K562 (cell line): Measurements from ENCODE around the gene SLAMF6. TPM values are rescaled to one million over a fixed set of nuclear protein-coding genes. Genes with fewer than 3 reads are reported as not detected.
"Not testable (repeated sequence)": the region's sequence is repeated elsewhere in the genome, so short reads cannot be mapped to it uniquely, and the experiment has no call there.

Source experiments
- ATAC-seq: fragments of 200-7000 bp; cut with Tn5 transposase; 3 replicates; pipeline ENCODE4 v1.9.1; 2020; ENCODE audit warnings: moderate library complexity
- BruUV-seq: library from RNA; stranded (reverse); fragments of 400-500 nt; replicated peaks from 2 replicates; lab custom pipeline; 2021; lab: Mats Ljungman, UMichigan
- CTCF ChIA-PET: fragments of 300-600 bp; formaldehyde crosslinking; extraction: SDS; loops from one replicate; lab custom pipeline; 2021; ENCODE audit warnings: low intra/inter-chr PET ratio; lab: Yijun Ruan, JAX
- POLR2A ChIA-PET: fragments of 300-600, 350-650 bp; sonication (Branson Sonifier 250); formaldehyde crosslinking; extraction: SDS; loops from one replicate; lab custom pipeline; 2021; ENCODE audit warnings: antibody characterized with exemption, inconsistent platforms; lab: Yijun Ruan, JAX
- DNase-seq, 4 experiments: peaks; one replicate each; pipeline versions ENCODE4 v3.0.0 to v3.0.0-alpha.2; 2011 to 2018; ENCODE audit warnings: low spot score in 3 of 4, mixed read lengths in 3 of 4; ENCODE audit errors: extremely low read depth in 1 of 4
- FAIRE-seq: peaks from 2 replicates; lab custom pipeline; 2011; peaks lifted over from hg19 to GRCh38; lab: Jason Lieb, UNC
- H2AFZ ChIP-seq: 2 replicates; pipeline ENCODE4 v1.6.0; 2011; ENCODE audit warnings: low read depth, low read length, control low read depth, inconsistent platforms
- H3K27ac ChIP-seq: fragments of 200-600 bp; 3 replicates; pipeline ENCODE4 v1.8.0; 2011; ENCODE audit warnings: low read depth, mild to moderate bottlenecking, control low read depth, inconsistent platforms, low read length, moderate library complexity, mixed read lengths; ENCODE audit errors: extremely low read depth
- H3K27me3 ChIP-seq, 2 experiments: fragments of 300-600 bp in 1 of 2; 2 replicates in 1 of 2; 3 replicates in 1 of 2; pipeline versions ENCODE4 v1.6.0 to v1.8.0; 2011; ENCODE audit warnings: inconsistent platforms in 2 of 2, low read length in 2 of 2, mild to moderate bottlenecking in 1 of 2, mixed read lengths in 1 of 2, moderate library complexity in 1 of 2; ENCODE audit not compliant: control insufficient read depth in 2 of 2, insufficient read depth in 2 of 2
- H3K36me3 ChIP-seq: fragments of 300-600 bp; 3 replicates; pipeline ENCODE4 v1.8.0; 2011; ENCODE audit warnings: mild to moderate bottlenecking, low read length, inconsistent platforms; ENCODE audit not compliant: control insufficient read depth, insufficient read depth
- H3K4me1 ChIP-seq, 2 experiments: fragments of 200-600 bp in 1 of 2; replicated peaks in 1 of 2; 2 replicates in 1 of 2; 3 replicates in 1 of 2; pipeline versions ENCODE4 v1.5.1 to v1.8.0; 2011; ENCODE audit warnings: inconsistent platforms in 2 of 2, low read length in 2 of 2, mild to moderate bottlenecking in 1 of 2, mixed read lengths in 1 of 2, moderate library complexity in 1 of 2; ENCODE audit not compliant: control insufficient read depth in 2 of 2, insufficient read depth in 2 of 2
- H3K4me2 ChIP-seq: 2 replicates; pipeline ENCODE4 v1.6.1; 2011; ENCODE audit warnings: low read length, control low read depth, inconsistent platforms, mixed read lengths; ENCODE audit not compliant: insufficient read depth
- H3K4me3 ChIP-seq: fragments of 200-600 bp; sonication (generic), shearing (Covaris generic); 2 replicates; pipeline ENCODE4 v1.5.1; 2016; ENCODE audit warnings: control low read depth, inconsistent platforms
- H3K79me2 ChIP-seq: fragments of 200-600 bp; 3 replicates; pipeline ENCODE4 v1.8.0; 2011; ENCODE audit warnings: low read length, inconsistent platforms; ENCODE audit not compliant: control insufficient read depth, insufficient read depth
- H3K9ac ChIP-seq, 2 experiments: 2 replicates each; pipeline versions ENCODE4 v1.6.0 to v1.6.1; 2011; ENCODE audit warnings: low read depth in 2 of 2, low read length in 2 of 2, control low read depth in 1 of 2, inconsistent platforms in 1 of 2, mild to moderate bottlenecking in 1 of 2, mixed read lengths in 1 of 2; ENCODE audit not compliant: insufficient read depth in 1 of 2
- H3K9me1 ChIP-seq: one replicate; pipeline ENCODE4 v1.6.0; 2011; ENCODE audit warnings: inconsistent platforms, mild to moderate bottlenecking, low read length, moderate library complexity; ENCODE audit not compliant: control insufficient read depth, insufficient read depth
- H3K9me3 ChIP-seq: replicated peaks from 2 replicates; pipeline ENCODE4 v1.5.1; 2011; ENCODE audit warnings: low read depth, low read length, inconsistent platforms; ENCODE audit not compliant: control insufficient read depth, insufficient read depth
- H4K20me1 ChIP-seq: replicated peaks from 2 replicates; pipeline ENCODE4 v1.6.1; 2011; ENCODE audit warnings: low read length, inconsistent platforms, mixed read lengths; ENCODE audit not compliant: control insufficient read depth, insufficient read depth
- BCOR ChIP-seq: fragments of 450-650 bp; IDR thresholded peaks from 2 replicates; pipeline ENCODE4 v1.6.1; 2016
- PHB ChIP-seq: fragments of 250-450 bp; sonication (Bioruptor Pico); IDR thresholded peaks from 2 replicates; pipeline ENCODE4 v1.5.0; 2021
- PML ChIP-seq: IDR thresholded peaks from 2 replicates; pipeline ENCODE4 v1.6.1; 2012; ENCODE audit warnings: low read length, inconsistent platforms
- POLR2H ChIP-seq: IDR thresholded peaks from 2 replicates; pipeline ENCODE4 v1.6.1; 2016; ENCODE audit warnings: missing genetic modification characterization, low read depth, mild to moderate bottlenecking, control low read depth, missing compliant biosample characterization, moderate library complexity
- SMARCA5 ChIP-seq: fragments of 450-650 bp; IDR thresholded peaks from 2 replicates; pipeline ENCODE4 v1.6.1; 2016
- ZBED1 ChIP-seq: IDR thresholded peaks from 2 replicates; pipeline ENCODE4 v1.6.1; 2014
- ZNF146 ChIP-seq: IDR thresholded peaks from one replicate; pipeline ENCODE4 v1.6.1; 2018; ENCODE audit warnings: missing compliant biosample characterization; ENCODE audit not compliant: unreplicated experiment
- WGBS: fragments of 100-300 bp; shearing (Covaris generic); methylation state at CpG from one replicate; pipeline ENCODE4 v1.1.6; 2016; ENCODE audit warnings: low coverage, mixed read lengths; ENCODE audit not compliant: insufficient coverage; ENCODE audit errors: missing lambda C conversion rate; 5-methylcytosine and 5-hydroxymethylcytosine counted together
- in situ Hi-C: fragments of 300-500 bp; cut with MboI; formaldehyde crosslinking; loops from 4 replicates; pipeline ENCODE4 v1.15.0; 2018; ENCODE audit warnings: inconsistent platforms, mixed read lengths
- intact Hi-C: fragments of 100-400 bp; cut with micrococcal nuclease; formaldehyde crosslinking; loops from 2 replicates; pipeline ENCODE4 v1.14.2; 2022
- polyA plus RNA-seq, 8 experiments: library from polyadenylated mRNA; depleted of rRNA in 4 of 8; stranded (reverse) in 5 of 8; unstranded in 3 of 8; fragments of >200 nt; fragmentation: Nextera tagmentation in 2 of 8; fragmentation: Illumina TruSeq in 1 of 8; extraction: Ambion mirVana in 2 of 8; extraction: Trizol in 1 of 8; gene quantifications; 2 replicates each; pipeline versions ENCODE4 v1.2.1 to v1.2.3, GENCODE V29; 2011 to 2014; ENCODE audit warnings: inconsistent platforms in 1 of 8, missing spikeins in 1 of 8
- total RNA-seq, 7 experiments: library from RNA; depleted of rRNA in 6 of 7; stranded (reverse); fragments of >200 nt in 6 of 7; fragmentation: Illumina TruSeq in 2 of 7; extraction: Trizol in 2 of 7; gene quantifications; 2 replicates each; pipeline versions ENCODE4 v1.2.1 to v1.2.3, GENCODE V29; 2011 to 2021; ENCODE audit warnings: low replicate concordance in 1 of 7
- TF ChIP-seq, protein P1 (sequence below), 3 experiments: fragments of 200-800 bp in 1 of 3; fragments of 250-450 bp in 1 of 3; fragments of 450-650 bp in 1 of 3; sonication (Bioruptor Pico) in 1 of 3; sonication (Bioruptor generic) in 1 of 3; formaldehyde crosslinking in 1 of 3; IDR thresholded peaks; 2 replicates each; pipeline versions ENCODE4 v1.6.1 to v1.8.0; 2016 to 2022; ENCODE audit warnings: mild to moderate bottlenecking in 2 of 3, missing genetic modification characterization in 2 of 3, missing compliant biosample characterization in 1 of 3, moderate library complexity in 1 of 3
- TF ChIP-seq, protein P2 (sequence below): IDR thresholded peaks from 2 replicates; pipeline ENCODE4 v1.6.1; 2011; ENCODE audit warnings: borderline replicate concordance, low read depth, mild to moderate bottlenecking, moderate library complexity, low read length; ENCODE audit not compliant: insufficient read depth, poor library complexity, severe bottlenecking
- TF ChIP-seq, protein P3 (sequence below): fragments of 450-650 bp; formaldehyde crosslinking; IDR thresholded peaks from 2 replicates; pipeline ENCODE4 v1.4.0; 2022; ENCODE audit warnings: mild to moderate bottlenecking, moderate library complexity

Gene SLAMF6
- total and polyA plus RNA-seq, 9 of the 15 experiments (the other 6 are each of a cell fraction or from before 2014, with no cell fraction given): 0.56 to 4.8 (median 1.1) TPM

DNA sequence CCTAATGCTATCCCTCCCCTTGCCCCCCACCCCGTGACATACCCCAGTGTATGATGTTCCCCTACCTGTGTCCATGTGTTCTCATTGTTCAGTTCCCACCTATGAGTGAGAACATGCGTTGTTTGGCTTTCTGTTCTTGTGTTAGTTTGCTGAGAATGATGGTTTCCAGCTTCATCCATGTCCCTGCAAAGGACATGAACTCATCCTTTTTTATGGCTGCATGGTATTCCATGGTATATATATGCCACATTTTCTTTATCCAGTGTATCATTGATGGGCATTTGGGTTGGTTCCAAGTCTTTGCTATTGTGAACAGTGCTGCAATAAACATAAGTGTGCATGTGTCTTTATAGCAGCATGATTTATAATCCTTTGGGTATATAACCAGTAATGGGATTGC lies 734 bp upstream of the SLAMF6 start:
- H3K36me3 ChIP-seq, H3K9ac ChIP-seq, H3K27ac ChIP-seq, intact Hi-C loops, H3K9me3 ChIP-seq, H4K20me1 ChIP-seq, FAIRE-seq, H3K4me2 ChIP-seq, POLR2A ChIA-PET, H3K79me2 ChIP-seq, DNase-seq, H3K9me1 ChIP-seq, CTCF ChIA-PET, ATAC-seq, H3K27me3 ChIP-seq, H2AFZ ChIP-seq, BruUV-seq, H3K4me3 ChIP-seq, in situ Hi-C loops: not testable (repeated sequence)
- H3K4me1 ChIP-seq: peaks cover 4 to 24% of the 10 kb centered on the region in 2 experiments; a peak in 4 of 5 replicates
- peak; percentile 74 for TF ChIP-seq ZNF146 (CRISPR knock-in tag)
- TF ChIP-seq BCOR: peak; percentile 61
- 0 out of 2 replicates have a peak, but pooled peaks have one; percentile 25 for TF ChIP-seq SMARCA5
- 93% methylated on average over 2 of the region's 2 CpGs for WGBS

DNA sequence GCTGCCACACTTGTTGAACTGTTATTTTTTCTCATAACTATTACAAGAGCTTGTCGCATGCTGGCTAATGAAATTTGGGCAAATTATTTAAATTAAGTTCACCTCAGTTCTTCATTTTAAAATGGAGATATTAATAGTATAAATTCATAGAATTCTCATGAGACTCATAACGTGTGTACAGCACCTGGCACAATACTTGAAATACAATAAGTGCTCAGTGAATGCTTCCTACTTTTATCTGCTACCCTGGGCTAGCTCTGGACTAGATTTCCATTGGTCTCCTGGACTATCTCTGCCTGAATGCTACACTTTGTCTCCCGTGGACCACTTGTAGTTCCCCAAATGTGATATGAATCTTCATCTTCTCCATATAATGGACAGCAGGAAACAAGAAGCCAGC lies 919 bp downstream of the SLAMF6 start:
- BruUV-seq: no TSS peak
- Histone ChIP-seq H3K27ac (no peak overlapping the region), H3K9me3 (no peaks in the 10 kb centered on the region), H3K4me1 (peaks cover 4 to 24% of the 10 kb centered on the region in 2 experiments; a peak in 4 of 5 replicates), H3K36me3 (no peaks in the 10 kb centered on the region), H2AFZ (peak overlapping the region; percentile 44; the same call in 1 of the 2 replicates), H3K9me1 (no peaks in the 10 kb centered on the region), H3K4me2 (no peak overlapping the region), H4K20me1 (no peaks in the 10 kb centered on the region), H3K79me2 (no peaks in the 10 kb centered on the region), H3K27me3 (no peaks in the 10 kb centered on the region), H3K4me3 (no peak overlapping the region), H3K9ac (no peak overlapping the region)
- DNase-seq (no peak), FAIRE-seq (no peak), ATAC-seq (peak; percentile 15; the same call in 1 of the 3 replicates)
- in situ Hi-C loops: no loop called here
- POLR2A ChIA-PET: no interaction called here
- WGBS: 44% methylated on average over 3 of the region's 3 CpGs
- intact Hi-C loops: no loop called here
- CTCF ChIA-PET: interaction anchor here (0.7 kb wide), 1 partner anchor 363 kb away, joined by 3 read pairs; the partner anchor contains the start of gene ITLN1
- no peak for TF ChIP-seq ZBED1
- no peak for TF ChIP-seq PHB
- TF ChIP-seq, protein P1, sequence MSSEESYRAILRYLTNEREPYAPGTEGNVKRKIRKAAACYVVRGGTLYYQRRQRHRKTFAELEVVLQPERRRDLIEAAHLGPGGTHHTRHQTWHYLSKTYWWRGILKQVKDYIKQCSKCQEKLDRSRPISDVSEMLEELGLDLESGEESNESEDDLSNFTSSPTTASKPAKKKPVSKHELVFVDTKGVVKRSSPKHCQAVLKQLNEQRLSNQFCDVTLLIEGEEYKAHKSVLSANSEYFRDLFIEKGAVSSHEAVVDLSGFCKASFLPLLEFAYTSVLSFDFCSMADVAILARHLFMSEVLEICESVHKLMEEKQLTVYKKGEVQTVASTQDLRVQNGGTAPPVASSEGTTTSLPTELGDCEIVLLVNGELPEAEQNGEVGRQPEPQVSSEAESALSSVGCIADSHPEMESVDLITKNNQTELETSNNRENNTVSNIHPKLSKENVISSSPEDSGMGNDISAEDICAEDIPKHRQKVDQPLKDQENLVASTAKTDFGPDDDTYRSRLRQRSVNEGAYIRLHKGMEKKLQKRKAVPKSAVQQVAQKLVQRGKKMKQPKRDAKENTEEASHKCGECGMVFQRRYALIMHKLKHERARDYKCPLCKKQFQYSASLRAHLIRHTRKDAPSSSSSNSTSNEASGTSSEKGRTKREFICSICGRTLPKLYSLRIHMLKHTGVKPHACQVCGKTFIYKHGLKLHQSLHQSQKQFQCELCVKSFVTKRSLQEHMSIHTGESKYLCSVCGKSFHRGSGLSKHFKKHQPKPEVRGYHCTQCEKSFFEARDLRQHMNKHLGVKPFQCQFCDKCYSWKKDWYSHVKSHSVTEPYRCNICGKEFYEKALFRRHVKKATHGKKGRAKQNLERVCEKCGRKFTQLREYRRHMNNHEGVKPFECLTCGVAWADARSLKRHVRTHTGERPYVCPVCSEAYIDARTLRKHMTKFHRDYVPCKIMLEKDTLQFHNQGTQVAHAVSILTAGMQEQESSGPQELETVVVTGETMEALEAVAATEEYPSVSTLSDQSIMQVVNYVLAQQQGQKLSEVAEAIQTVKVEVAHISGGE (CRISPR knock-in tag; IDR thresholded peaks at IDR 0.05): no peak
- TF ChIP-seq POLR2H (tag): no peak
- TF ChIP-seq PML: no peak
- TF ChIP-seq, protein P2, sequence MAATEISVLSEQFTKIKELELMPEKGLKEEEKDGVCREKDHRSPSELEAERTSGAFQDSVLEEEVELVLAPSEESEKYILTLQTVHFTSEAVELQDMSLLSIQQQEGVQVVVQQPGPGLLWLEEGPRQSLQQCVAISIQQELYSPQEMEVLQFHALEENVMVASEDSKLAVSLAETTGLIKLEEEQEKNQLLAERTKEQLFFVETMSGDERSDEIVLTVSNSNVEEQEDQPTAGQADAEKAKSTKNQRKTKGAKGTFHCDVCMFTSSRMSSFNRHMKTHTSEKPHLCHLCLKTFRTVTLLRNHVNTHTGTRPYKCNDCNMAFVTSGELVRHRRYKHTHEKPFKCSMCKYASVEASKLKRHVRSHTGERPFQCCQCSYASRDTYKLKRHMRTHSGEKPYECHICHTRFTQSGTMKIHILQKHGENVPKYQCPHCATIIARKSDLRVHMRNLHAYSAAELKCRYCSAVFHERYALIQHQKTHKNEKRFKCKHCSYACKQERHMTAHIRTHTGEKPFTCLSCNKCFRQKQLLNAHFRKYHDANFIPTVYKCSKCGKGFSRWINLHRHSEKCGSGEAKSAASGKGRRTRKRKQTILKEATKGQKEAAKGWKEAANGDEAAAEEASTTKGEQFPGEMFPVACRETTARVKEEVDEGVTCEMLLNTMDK: no peak
- TF ChIP-seq, protein P3, sequence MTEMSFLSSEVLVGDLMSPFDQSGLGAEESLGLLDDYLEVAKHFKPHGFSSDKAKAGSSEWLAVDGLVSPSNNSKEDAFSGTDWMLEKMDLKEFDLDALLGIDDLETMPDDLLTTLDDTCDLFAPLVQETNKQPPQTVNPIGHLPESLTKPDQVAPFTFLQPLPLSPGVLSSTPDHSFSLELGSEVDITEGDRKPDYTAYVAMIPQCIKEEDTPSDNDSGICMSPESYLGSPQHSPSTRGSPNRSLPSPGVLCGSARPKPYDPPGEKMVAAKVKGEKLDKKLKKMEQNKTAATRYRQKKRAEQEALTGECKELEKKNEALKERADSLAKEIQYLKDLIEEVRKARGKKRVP (CRISPR knock-in tag): no peak
